Measurements from ENCODE around the gene MORN4. TPM values are rescaled to one million over a fixed set of nuclear protein-coding genes. Genes with fewer than 3 reads are reported as not detected.

The MORN4 gene
- total RNA-seq (1 to 10 TPM in 1 of 2 donors, under 1 TPM in 1; 0.35 to 1.2 TPM), total RNA-seq (0.60 to 0.93 reads per million in 2 donors)

DNA sequence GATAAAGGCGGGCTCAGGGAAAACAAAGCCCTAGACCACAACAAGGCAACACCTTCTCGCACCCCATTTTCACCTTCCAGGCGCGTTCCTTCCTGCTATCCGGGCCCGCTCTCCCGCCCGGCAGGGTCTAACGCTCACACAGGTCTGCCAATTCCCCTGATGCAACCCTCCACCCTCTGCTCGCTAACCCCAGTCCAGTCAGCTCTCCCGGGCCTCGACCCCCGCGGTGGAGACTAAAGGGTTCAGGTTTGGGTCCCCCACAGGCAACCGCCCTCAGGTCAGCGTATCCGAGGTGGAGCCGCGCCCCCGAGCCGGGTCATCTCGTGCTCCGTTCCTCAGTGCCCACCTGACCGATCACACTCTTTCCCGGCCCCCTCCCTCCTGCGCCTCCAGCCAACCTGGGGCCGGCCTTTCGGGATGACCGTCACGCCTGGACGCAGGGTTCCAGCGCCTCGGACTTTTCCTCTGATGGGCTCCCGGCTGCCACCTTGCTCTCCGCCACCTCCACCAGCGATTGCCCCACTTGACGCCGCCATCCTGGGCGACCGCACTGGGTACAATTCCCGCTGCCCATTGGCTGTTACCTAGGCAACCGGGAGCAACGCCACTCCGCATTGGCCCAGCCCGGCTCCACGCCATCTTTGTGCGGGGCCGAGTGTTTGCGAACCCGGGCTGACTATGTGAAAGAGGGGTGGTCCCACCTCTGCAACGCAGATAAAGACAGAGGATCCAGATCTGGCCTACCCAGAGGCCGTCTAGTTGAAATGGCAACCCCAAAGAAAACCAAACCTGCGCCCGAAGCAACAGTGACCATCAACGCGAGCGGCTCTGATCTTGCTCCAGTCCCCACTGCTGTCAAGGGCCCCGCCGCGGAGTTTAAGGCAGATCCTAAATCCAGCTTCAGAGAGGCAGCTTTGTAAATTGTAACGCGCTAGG is at the start of gene MORN4:
MORN4 (minus strand) TSS at position 552 of the 936 bp plus-strand sequence. CDS start 13,847 bp downstream, outside the sequence.
- Mint-ChIP-seq H3K36me3 (ENCODE audit: low read depth) (peaks cover 3% of the 10 kb centered on the region), H3K4me1 (peaks cover 9% of the 10 kb centered on the region), H3K27ac (peak within 1 kb of the TSS; percentile 96), H3K27me3 (no peaks in the 10 kb centered on the region), H3K4me3 (peak within 1 kb of the TSS; percentile 100)
- no peaks in the 10 kb centered on the region for H3K9me3 ChIP-seq (ENCODE audit: control insufficient read depth, low read length, poor library complexity, severe bottlenecking)
- DNase-seq: peak; percentile 84 to 90 (median 85)
- peak; percentile 100 for ATAC-seq

DNA sequence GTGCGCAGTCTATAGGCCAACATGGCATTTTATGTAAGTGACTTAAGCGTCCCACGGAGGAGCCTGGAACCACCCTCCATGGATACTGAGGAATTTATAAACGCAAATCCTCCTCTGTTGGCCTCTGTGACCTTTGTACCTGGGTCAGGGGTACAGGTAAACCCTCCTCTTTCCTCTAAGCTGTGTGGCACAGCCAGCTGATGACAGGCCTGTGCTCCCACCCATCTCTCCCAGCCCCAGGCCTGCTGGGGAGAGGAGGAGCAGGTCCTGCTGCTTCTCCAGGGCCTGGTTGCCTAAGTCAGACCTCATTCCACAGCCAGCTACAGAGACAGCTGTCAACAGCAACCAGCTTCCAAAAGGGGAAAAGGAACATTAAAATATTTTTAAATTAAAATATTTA is 48.7 kb upstream of the MORN4 start:
- no peaks in the 10 kb centered on the region for H3K9me3 ChIP-seq (ENCODE audit: control insufficient read depth, low read length, poor library complexity, severe bottlenecking)
- ATAC-seq (no peak), DNase-seq (no peak)
- Mint-ChIP-seq H3K4me1 (peaks cover 2% of the 10 kb centered on the region), H3K27ac (no peak overlapping the region), H3K36me3 (ENCODE audit: low read depth) (no peaks in the 10 kb centered on the region), H3K4me3 (no peak overlapping the region), H3K27me3 (no peaks in the 10 kb centered on the region)

DNA sequence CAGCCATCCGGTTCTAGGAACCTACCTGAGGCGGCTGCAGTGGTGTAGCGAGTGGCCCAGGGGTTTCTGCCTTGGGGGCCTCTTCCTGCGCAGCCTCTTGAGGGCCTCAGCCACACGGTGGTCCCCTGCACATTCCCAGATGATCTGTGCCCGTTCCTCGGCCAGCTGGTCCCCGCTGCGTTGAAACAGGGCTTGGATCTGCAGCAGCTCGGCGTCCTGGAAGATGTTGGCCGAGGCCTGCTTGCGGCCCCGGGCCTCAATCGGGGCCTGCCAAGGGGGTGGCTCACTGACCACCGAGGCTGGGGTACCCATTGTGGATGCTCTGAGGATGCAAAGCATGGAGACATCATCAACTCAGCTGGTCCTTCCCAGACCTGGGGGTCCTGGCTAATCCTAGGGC is 46.3 kb upstream of the MORN4 start:
- no peak for DNase-seq
- no peak for ATAC-seq
- Mint-ChIP-seq H3K4me3 (no peak overlapping the region), H3K27me3 (no peaks in the 10 kb centered on the region), H3K4me1 (peaks cover 2% of the 10 kb centered on the region), H3K27ac (no peak overlapping the region), H3K36me3 (ENCODE audit: low read depth) (no peaks in the 10 kb centered on the region)
- no peaks in the 10 kb centered on the region for H3K9me3 ChIP-seq (ENCODE audit: control insufficient read depth, low read length, poor library complexity, severe bottlenecking)

DNA sequence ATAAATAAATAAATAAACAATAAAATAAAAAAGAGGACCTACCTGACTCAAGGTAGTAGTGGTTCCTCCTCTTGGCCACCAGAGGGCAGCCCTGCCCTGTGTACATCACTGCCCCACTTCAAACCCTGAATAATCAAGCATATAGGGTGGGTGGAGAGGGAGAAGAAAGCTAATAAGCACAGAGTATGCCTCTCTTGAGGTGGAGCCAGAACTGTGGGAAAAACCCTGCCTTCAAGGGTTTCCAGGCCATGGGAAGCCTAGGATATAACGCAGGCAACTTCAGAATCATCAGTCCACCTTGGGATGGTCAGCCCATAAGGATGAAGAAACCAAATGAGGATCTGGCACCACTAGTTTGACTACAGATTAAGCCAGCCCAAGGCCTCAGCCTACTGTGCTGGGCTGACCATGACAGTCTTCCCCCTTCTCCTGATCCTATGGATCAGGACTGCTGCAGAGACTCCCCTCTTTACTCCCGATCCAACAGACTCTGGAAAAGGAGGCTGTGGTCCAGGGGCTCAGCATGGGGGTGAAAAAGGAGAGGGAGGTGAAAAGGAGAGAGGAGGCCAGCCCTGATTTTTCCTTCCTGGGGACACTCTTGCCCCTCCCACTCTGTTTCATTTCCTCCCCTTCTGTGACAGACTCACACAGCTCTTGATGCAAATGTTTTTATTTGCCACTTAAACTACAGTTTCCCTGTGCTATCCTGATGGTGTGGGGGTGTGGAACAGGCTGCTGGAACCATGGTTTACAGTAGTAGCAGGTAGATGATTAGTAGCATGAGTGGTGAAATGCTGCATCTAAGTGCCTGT is 43.7 kb upstream of the MORN4 start:
- Mint-ChIP-seq H3K4me3 (no peak overlapping the region), H3K27me3 (no peaks in the 10 kb centered on the region), H3K36me3 (ENCODE audit: low read depth) (no peaks in the 10 kb centered on the region), H3K27ac (no peak overlapping the region), H3K4me1 (peaks cover 2% of the 10 kb centered on the region)
- ATAC-seq (peak; percentile 88), DNase-seq (peak; percentile 23 to 36 (median 24))
- no peaks in the 10 kb centered on the region for H3K9me3 ChIP-seq (ENCODE audit: control insufficient read depth, low read length, poor library complexity, severe bottlenecking)

DNA sequence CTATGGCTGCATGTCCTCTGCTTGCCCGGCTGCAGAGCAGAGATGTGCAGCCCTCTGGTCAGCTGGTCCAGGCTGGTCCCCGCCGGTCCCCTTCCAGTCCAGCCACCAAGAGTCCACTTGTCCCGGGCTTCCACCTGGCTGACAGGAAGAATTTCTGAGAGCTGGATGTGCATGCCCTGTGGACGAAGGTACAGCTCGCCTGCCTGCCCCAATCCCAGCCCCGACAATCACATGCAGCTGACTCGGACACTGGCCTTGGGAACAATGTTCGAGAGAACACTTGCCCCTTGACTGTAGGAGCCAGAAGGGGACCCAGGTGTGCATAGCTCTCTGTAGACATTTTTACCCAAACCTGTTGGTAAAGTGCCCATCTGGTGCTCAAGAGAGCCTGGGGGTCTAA is 41.9 kb upstream of the MORN4 start:
- no peaks in the 10 kb centered on the region for H3K36me3 Mint-ChIP-seq (ENCODE audit: low read depth)
- ATAC-seq: no peak
- no peaks in the 10 kb centered on the region for H3K27me3 Mint-ChIP-seq

DNA sequence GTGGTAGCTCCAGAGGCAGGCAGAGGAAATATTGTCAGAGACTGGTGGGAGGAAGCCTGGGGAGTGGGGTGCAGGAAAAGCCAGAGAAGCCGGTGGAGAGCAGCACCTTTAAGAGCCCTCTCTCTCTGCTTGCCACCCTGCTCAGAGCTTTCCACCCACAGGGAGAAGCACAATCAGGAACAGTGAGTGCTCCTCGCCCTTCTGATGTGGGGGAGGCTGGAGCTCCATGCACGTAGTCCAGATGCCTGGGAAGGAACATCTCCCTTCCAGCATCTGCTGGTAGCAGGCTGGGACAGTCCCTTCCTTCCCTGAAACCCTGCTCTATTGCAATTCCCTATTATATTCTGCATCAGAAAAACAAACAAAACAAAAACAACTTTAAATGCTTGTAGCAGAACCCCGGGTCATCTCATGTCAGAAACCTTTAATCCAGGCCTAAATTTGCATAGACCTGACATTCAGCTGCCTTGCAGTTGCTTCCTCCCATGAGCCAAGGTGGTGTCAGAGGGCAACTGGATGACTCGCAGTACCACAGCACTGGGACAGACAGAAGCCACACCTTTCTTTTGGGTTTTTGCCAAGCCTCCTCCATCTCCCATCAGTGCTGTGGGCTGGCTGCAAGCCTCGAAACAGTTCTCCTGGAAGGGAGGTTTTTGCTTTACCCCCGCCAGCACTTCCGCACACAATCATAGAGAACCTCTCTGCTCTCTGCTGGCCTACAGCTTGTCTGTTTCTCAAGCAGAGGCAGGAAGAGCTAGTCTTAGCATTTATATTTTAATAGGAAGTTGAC is 40.6 kb upstream of the MORN4 start:
- no peak overlapping the region for H3K27ac Mint-ChIP-seq
- no peak overlapping the region for H3K4me3 Mint-ChIP-seq
- no peaks in the 10 kb centered on the region for H3K9me3 ChIP-seq (ENCODE audit: control insufficient read depth, low read length, poor library complexity, severe bottlenecking)
- DNase-seq (no peak), ATAC-seq (no peak)
- H3K36me3 Mint-ChIP-seq (ENCODE audit: low read depth): no peaks in the 10 kb centered on the region
- H3K4me1 Mint-ChIP-seq: peaks cover 2% of the 10 kb centered on the region
- no peaks in the 10 kb centered on the region for H3K27me3 Mint-ChIP-seq

More for the DNA sequence above, 41.9 kb upstream of the MORN4 start:
- no peaks in the 10 kb centered on the region for H3K9me3 ChIP-seq (ENCODE audit: control insufficient read depth, low read length, poor library complexity, severe bottlenecking)
- H3K4me1 Mint-ChIP-seq: peaks cover 2% of the 10 kb centered on the region
- no peak overlapping the region for H3K4me3 Mint-ChIP-seq
- no peak for DNase-seq
- H3K27ac Mint-ChIP-seq: no peak overlapping the region

DNA sequence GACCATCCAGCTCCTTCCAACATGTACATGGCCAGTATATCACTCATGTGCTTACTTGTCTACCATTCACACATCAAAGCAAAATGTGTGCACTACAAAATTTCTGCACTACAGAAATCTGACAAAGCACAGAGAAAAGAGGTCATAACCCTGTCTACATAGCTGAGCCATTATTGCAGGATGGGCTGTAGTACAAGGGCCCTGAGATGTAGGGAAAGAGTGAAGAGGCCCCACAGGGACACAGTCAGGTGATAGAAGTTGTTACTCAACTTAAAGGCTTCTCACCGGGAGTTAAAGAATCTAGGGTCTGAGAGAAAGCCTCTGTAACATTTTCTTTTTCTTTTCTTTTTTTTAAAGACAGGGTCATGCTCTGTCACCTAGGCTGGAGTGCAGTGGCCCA is 36.3 kb upstream of the MORN4 start:
- DNase-seq (no peak), ATAC-seq (no peak)
- H3K36me3 Mint-ChIP-seq (ENCODE audit: low read depth): peaks cover 4% of the 10 kb centered on the region
- no peaks in the 10 kb centered on the region for H3K9me3 ChIP-seq (ENCODE audit: control insufficient read depth, low read length, poor library complexity, severe bottlenecking)
- no peak overlapping the region for H3K27ac Mint-ChIP-seq
- H3K4me1 Mint-ChIP-seq: no peaks in the 10 kb centered on the region
- H3K27me3 Mint-ChIP-seq: no peaks in the 10 kb centered on the region
- H3K4me3 Mint-ChIP-seq: no peak overlapping the region

DNA sequence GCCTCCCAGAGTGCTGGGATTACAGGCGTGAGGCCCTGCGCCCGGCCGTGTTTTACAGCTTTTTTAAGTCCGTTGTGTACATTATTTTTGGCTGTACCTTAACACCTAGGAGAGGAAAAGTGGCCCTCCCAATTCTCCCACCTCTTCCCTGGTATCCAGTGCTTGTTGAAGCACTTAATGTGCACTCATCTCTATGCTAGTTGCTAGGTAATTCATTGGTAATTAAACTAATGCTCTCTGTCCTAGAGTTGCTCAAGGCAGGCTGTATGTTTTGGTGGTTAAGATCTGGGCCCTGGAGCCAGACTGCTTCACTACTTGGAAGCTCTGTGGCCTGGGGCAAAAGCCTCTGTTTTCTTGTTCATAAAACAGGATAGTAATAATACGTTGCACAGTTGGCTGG is 34.2 kb upstream of the MORN4 start:
- no peaks in the 10 kb centered on the region for H3K9me3 ChIP-seq (ENCODE audit: control insufficient read depth, low read length, poor library complexity, severe bottlenecking)
- Mint-ChIP-seq H3K27me3 (no peaks in the 10 kb centered on the region), H3K4me3 (no peak overlapping the region), H3K36me3 (ENCODE audit: low read depth) (peaks cover 9% of the 10 kb centered on the region), H3K27ac (no peak overlapping the region), H3K4me1 (peaks cover 2% of the 10 kb centered on the region)
- no peak for ATAC-seq
- DNase-seq: no peak

DNA sequence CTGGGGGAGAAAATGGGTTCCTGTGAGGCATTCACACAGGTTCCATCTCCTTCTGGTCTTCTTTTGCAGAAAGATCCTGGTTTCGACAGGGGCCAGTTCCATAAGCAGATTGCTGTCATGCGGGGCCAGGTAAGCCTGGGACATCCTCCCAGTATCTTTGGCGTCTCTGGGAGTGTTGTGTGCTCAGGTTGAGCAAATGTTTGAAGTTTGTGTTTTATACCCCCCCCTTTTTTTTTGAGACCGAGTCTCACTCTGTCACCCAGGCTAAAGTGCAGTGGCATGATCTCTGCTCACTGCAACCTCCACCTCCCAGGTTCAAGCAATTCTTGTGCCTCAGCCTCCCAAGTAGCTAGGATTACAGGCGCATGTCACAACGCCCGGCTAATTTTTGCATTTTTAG is 33.7 kb upstream of the MORN4 start:
- peaks cover 9% of the 10 kb centered on the region for H3K36me3 Mint-ChIP-seq (ENCODE audit: low read depth)
- H3K27me3 Mint-ChIP-seq: no peaks in the 10 kb centered on the region
- no peak overlapping the region for H3K4me3 Mint-ChIP-seq
- no peak overlapping the region for H3K27ac Mint-ChIP-seq
- ATAC-seq (no peak), DNase-seq (no peak)
- H3K4me1 Mint-ChIP-seq: peaks cover 2% of the 10 kb centered on the region
- no peaks in the 10 kb centered on the region for H3K9me3 ChIP-seq (ENCODE audit: control insufficient read depth, low read length, poor library complexity, severe bottlenecking)

DNA sequence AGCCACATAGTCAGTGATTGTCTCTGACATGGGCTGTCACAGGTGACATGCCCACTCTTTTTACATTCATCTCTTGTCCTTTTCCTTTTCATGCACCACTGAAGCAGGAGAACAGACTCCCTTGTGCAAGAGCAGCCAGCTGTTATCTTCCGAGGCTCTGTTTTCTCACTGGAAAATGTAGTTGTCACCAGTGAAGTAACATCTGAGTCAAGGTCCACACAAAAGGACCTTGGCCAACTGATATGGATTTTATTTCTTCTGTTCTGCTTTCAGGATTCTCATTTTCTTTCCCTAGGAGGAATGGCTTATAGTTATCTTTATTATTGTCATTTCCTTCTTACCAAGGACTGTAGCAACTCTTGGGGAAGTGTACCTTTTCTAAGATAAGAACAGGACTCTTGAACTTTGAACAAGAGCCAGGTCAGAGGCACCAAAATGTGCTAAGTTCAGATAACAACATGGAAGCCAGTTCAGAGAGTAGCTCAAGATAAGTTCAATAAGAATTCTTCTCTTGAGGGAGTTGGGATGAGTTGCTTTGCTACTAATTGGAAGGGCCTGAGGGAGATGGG is 31.1 kb upstream of the MORN4 start:
- Mint-ChIP-seq H3K4me3 (no peak overlapping the region), H3K27ac (peak overlapping the region; percentile 72), H3K27me3 (no peaks in the 10 kb centered on the region), H3K4me1 (peaks cover 2% of the 10 kb centered on the region), H3K36me3 (ENCODE audit: low read depth) (peaks cover 9% of the 10 kb centered on the region)
- no peaks in the 10 kb centered on the region for H3K9me3 ChIP-seq (ENCODE audit: control insufficient read depth, low read length, poor library complexity, severe bottlenecking)
- ATAC-seq (no peak), DNase-seq (no peak)

DNA sequence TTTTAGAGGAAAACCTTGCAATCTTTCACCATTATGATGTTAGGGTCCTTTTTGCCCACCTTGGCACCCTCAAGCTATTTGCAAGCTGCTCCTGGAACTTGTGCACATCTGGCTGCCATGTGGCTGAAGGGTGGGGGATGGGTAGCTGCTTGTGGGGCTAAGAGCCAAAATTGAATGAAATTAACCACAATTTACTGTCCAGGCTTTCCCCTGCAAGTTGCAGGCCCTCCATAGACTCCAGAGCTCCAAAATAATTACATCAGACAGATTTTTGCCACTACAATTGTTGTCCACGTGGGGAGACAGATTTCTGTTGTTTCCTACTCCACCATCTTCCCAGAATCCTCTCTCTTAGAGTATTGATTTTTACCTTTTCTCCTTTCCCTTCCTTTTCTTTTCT is 26.3 kb upstream of the MORN4 start:
- H3K36me3 Mint-ChIP-seq (ENCODE audit: low read depth): peaks cover 16% of the 10 kb centered on the region
- ATAC-seq (no peak), DNase-seq (no peak)
- no peaks in the 10 kb centered on the region for H3K27me3 Mint-ChIP-seq
- H3K4me1 Mint-ChIP-seq: peaks cover 8% of the 10 kb centered on the region
- no peak overlapping the region for H3K4me3 Mint-ChIP-seq
- no peaks in the 10 kb centered on the region for H3K9me3 ChIP-seq (ENCODE audit: control insufficient read depth, low read length, poor library complexity, severe bottlenecking)
- peak overlapping the region; percentile 8 for H3K27ac Mint-ChIP-seq

DNA sequence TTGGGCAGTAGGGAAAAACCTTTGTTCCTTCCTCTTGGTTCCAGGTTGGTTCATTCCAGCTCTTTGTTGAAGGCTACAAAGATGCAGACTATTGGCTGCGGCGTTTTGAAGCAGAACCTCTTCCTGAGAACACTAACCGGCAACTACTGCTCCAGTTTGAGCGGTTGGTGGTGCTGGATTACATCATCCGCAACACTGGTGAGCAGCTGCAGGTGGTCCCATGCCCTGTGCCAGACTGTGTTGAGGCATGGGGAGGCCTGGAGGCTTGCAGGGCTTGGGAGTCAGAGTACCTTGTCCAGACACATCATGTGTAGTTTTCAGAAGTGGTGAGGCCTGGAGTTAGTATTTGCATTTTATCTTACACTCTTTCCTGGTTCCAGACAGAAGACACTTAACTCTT is 23.5 kb upstream of the MORN4 start:
- no peak overlapping the region for H3K4me3 Mint-ChIP-seq
- peaks cover 10% of the 10 kb centered on the region for H3K4me1 Mint-ChIP-seq
- ATAC-seq (no peak), DNase-seq (no peak)
- no peaks in the 10 kb centered on the region for H3K27me3 Mint-ChIP-seq
- H3K9me3 ChIP-seq (ENCODE audit: control insufficient read depth, low read length, poor library complexity, severe bottlenecking): no peaks in the 10 kb centered on the region
- H3K36me3 Mint-ChIP-seq (ENCODE audit: low read depth): peaks cover 19% of the 10 kb centered on the region
- H3K27ac Mint-ChIP-seq: no peak overlapping the region
